Naive thymus-derived CD4-positive, alpha-beta T cell (primary cell): ENCODE data around the gene RIT1. TPM values are rescaled to one million over a fixed set of nuclear protein-coding genes. Genes with fewer than 3 reads are reported as not detected.

Source experiments
- ATAC-seq: fragments of 150-1000 bp; cut with Tn5 transposase; 2 replicates; pipeline ENCODE4 v1.10.0; 2021; ENCODE audit warnings: mild to moderate bottlenecking, moderate library complexity
- CTCF ChIA-PET: fragments of 350-600 bp; sonication (Branson Sonifier 250); formaldehyde crosslinking; loops from one replicate; lab custom pipeline; 2021; ENCODE audit warnings: antibody characterized with exemption; lab: Charles Lee
- POLR2A ChIA-PET: fragments of 350-600 bp; sonication (Branson Sonifier 250); formaldehyde crosslinking; loops from one replicate; lab custom pipeline; 2021; ENCODE audit warnings: antibody characterized with exemption, inconsistent platforms; lab: Charles Lee
- DNase-seq, 9 donors: peaks; one replicate each; pipeline versions ENCODE4 v3.0.0 to v3.0.0-alpha.2; 2020 to 2022; ENCODE audit warnings: mixed read lengths in 1 of 9
- H3K27ac ChIP-seq: one replicate; pipeline ENCODE4 v1.7.0; 2013; ENCODE audit warnings: mild to moderate bottlenecking, low read depth, low read length, moderate library complexity
- H3K27me3 ChIP-seq, 2 donors: one replicate each; pipeline ENCODE4 v1.7.0; 2013; ENCODE audit warnings: low read length in 2 of 2, mild to moderate bottlenecking in 2 of 2, moderate library complexity in 2 of 2; ENCODE audit not compliant: control insufficient read depth in 2 of 2, insufficient read depth in 2 of 2
- H3K36me3 ChIP-seq, 3 experiments: 1 replicate in 2 of 3; 2 replicates in 1 of 3; pipeline ENCODE4 v1.7.0; 2013; ENCODE audit warnings: low read length in 3 of 3, mild to moderate bottlenecking in 3 of 3, moderate library complexity in 1 of 3; ENCODE audit not compliant: insufficient read depth in 3 of 3, control insufficient read depth in 2 of 3
- H3K4me1 ChIP-seq, 2 donors: one replicate each; pipeline ENCODE4 v1.7.0; 2013; ENCODE audit warnings: low read length in 2 of 2, mild to moderate bottlenecking in 2 of 2, moderate library complexity in 1 of 2; ENCODE audit not compliant: control insufficient read depth in 2 of 2, insufficient read depth in 2 of 2
- H3K4me3 ChIP-seq: 2 replicates; pipeline ENCODE4 v1.7.0; 2013; ENCODE audit warnings: mild to moderate bottlenecking, low read length
- H3K9me3 ChIP-seq, 3 experiments: 1 replicate in 2 of 3; 2 replicates in 1 of 3; pipeline ENCODE4 v1.7.0; 2013; ENCODE audit warnings: low read length in 3 of 3; ENCODE audit not compliant: control insufficient read depth in 2 of 3
- H3K27ac Mint-ChIP-seq, 9 donors: one replicate each; pipeline ENCODE4 v1.8.0; 2020 to 2022; ENCODE audit warnings: mixed read lengths in 9 of 9, mild to moderate bottlenecking in 8 of 9, moderate library complexity in 5 of 9, inconsistent platforms in 2 of 9
- H3K27me3 Mint-ChIP-seq, 5 donors: one replicate each; pipeline ENCODE4 v1.8.0; 2021 to 2022; ENCODE audit warnings: mixed read lengths in 5 of 5, mild to moderate bottlenecking in 1 of 5
- H3K36me3 Mint-ChIP-seq, 5 donors: one replicate each; pipeline ENCODE4 v1.8.0; 2020 to 2022; ENCODE audit warnings: mixed read lengths in 5 of 5, mild to moderate bottlenecking in 3 of 5, inconsistent platforms in 1 of 5
- H3K4me1 Mint-ChIP-seq, 7 donors: one replicate each; pipeline ENCODE4 v1.8.0; 2020 to 2022; ENCODE audit warnings: mixed read lengths in 7 of 7, mild to moderate bottlenecking in 3 of 7, inconsistent platforms in 1 of 7
- H3K4me3 Mint-ChIP-seq, 10 donors: one replicate each; pipeline ENCODE4 v1.8.0; 2020 to 2022; ENCODE audit warnings: mild to moderate bottlenecking in 10 of 10, mixed read lengths in 10 of 10, moderate library complexity in 6 of 10, inconsistent platforms in 2 of 10
- H3K9me3 Mint-ChIP-seq, 11 donors: one replicate each; pipeline ENCODE4 v1.8.0; 2020 to 2022; ENCODE audit warnings: mixed read lengths in 11 of 11, mild to moderate bottlenecking in 4 of 11, inconsistent platforms in 1 of 11, moderate library complexity in 1 of 11
- intact Hi-C, 2 donors: fragments of 100-400 bp; cut with micrococcal nuclease; formaldehyde crosslinking; loops; one replicate each; pipeline ENCODE4 v1.15.1; 2023
- microRNA-seq: library from miRNA; unstranded; fragments of <30 nt; microRNA quantifications from one replicate; pipeline ENCODE4 v1.2.0, GENCODE V29; 2022; ENCODE audit warnings: borderline microRNAs expressed
- polyA plus RNA-seq, 2 donors: library from polyadenylated mRNA; unstranded; fragments of 300-500 nt; fragmentation: Illumina TruSeq; gene quantifications; one replicate each; pipeline ENCODE4 v1.2.3, GENCODE V29; 2021
- total RNA-seq, 6 experiments: library from RNA in 5 of 6; stranded (reverse) in 5 of 6; gene quantifications; 1 replicate in 5 of 6; 2 replicates in 1 of 6; pipeline ENCODE4 v1.2.3 and lab custom pipeline; 2021 to 2026

Gene RIT1
- total and polyA plus RNA-seq, 7 experiments from 2014 or later, result 19.1 to 83.9 (median 38.4) TPM

GRCh38 chr1:155856257-155856974 lies 54.7 kb downstream of the RIT1 start:
- H3K36me3 ChIP-seq, result peaks cover 0 to 33% (median 0%) of the 10 kb centered on the region in 3 experiments
- peak overlapping the region; percentile 95 to 99 (median 98) for H3K4me3 Mint-ChIP-seq
- H3K4me1 Mint-ChIP-seq, result peaks cover 8 to 68% (median 55%) of the 10 kb centered on the region in 7 donors
- no peaks in the 10 kb centered on the region for H3K9me3 Mint-ChIP-seq
- ATAC-seq (no peak), DNase-seq (no peak)
- H3K27ac ChIP-seq, result peak overlapping the region; percentile 90
- POLR2A ChIA-PET, result interaction anchor here (0.6 to 1.1 kb wide), 9 partner anchors 7 to 908 kb away, joined by 3 to 8 read pairs (median 5); partner anchors contain the start of gene ENTREP3
- no peaks in the 10 kb centered on the region for H3K9me3 ChIP-seq
- no peaks in the 10 kb centered on the region for H3K27me3 ChIP-seq
- intact Hi-C loops, result loop anchor here (2.0 to 10.0 kb wide), 9 partner anchors 109 to 1899 kb away; partner anchors contain the start of genes CLK2 (in 2 of the 2), ADAR (in 1 of the 2), ASH1L (in 1 of the 2) and CRTC2 (in 1 of the 2)
- H3K27me3 Mint-ChIP-seq, result peaks cover 0 to 12% (median 0%) of the 10 kb centered on the region in 5 donors
- CTCF ChIA-PET, result interaction anchor here (1.2 kb wide), 1 partner anchor 105 kb away, joined by 3 read pairs; no protein-coding TSS in a partner anchor
- H3K27ac Mint-ChIP-seq, result peak overlapping the region; percentile 94 to 99 (median 98)
- H3K36me3 Mint-ChIP-seq, result peaks cover 0 to 22% (median 17%) of the 10 kb centered on the region in 5 donors
- H3K4me3 ChIP-seq, result peak overlapping the region; percentile 90
- peaks cover 20 to 25% of the 10 kb centered on the region in 2 donors for H3K4me1 ChIP-seq

GRCh38 chr1:155850345-155850744 lies 60.8 kb downstream of the RIT1 start:
- H3K4me1 Mint-ChIP-seq, result peaks cover 27 to 67% (median 48%) of the 10 kb centered on the region in 7 donors
- peak overlapping the region; percentile 7 to 62 (median 35) for H3K4me3 Mint-ChIP-seq
- no peaks in the 10 kb centered on the region for H3K27me3 Mint-ChIP-seq
- H3K27ac Mint-ChIP-seq, result peak overlapping the region in 5 of 9 donors; percentile 2 to 57 (median 20)
- intact Hi-C loops, result loop anchor here in 1 of 2 donors (10.0 kb wide), 1 partner anchor 604 kb away; no protein-coding TSS in a partner anchor
- no peak for DNase-seq
- Histone ChIP-seq H3K36me3 (peaks cover 0 to 43% (median 0%) of the 10 kb centered on the region in 3 experiments), H3K27ac (no peak overlapping the region), H3K27me3 (no peaks in the 10 kb centered on the region), H3K4me3 (no peak overlapping the region), H3K4me1 (peaks cover 11% of the 10 kb centered on the region in 2 donors), H3K9me3 (no peaks in the 10 kb centered on the region)
- peaks cover 4 to 42% (median 37%) of the 10 kb centered on the region in 5 donors for H3K36me3 Mint-ChIP-seq
- no peaks in the 10 kb centered on the region for H3K9me3 Mint-ChIP-seq
- ATAC-seq, result no peak
- CTCF ChIA-PET, result no interaction called here
- POLR2A ChIA-PET, result no interaction called here

GRCh38 chr1:155847823-155848529 lies 63.2 kb downstream of the RIT1 start:
- peaks cover 44 to 79% (median 61%) of the 10 kb centered on the region in 7 donors for H3K4me1 Mint-ChIP-seq
- Histone ChIP-seq H3K4me1 (peaks cover 14 to 18% of the 10 kb centered on the region in 2 donors), H3K27me3 (no peaks in the 10 kb centered on the region), H3K4me3 (no peak overlapping the region), H3K36me3 (peaks cover 0 to 33% (median 5%) of the 10 kb centered on the region in 3 experiments), H3K9me3 (no peaks in the 10 kb centered on the region), H3K27ac (no peak overlapping the region)
- intact Hi-C loops, result loop anchor here in 1 of 2 donors (1.0 kb wide), 1 partner anchor 9 kb away; no protein-coding TSS in a partner anchor
- POLR2A ChIA-PET, result no interaction called here
- CTCF ChIA-PET, result interaction anchor here (0.6 kb wide), 1 partner anchor 12 kb away, joined by 3 read pairs; no protein-coding TSS in a partner anchor
- H3K36me3 Mint-ChIP-seq, result peaks cover 4 to 57% (median 39%) of the 10 kb centered on the region in 5 donors
- DNase-seq (no peak), ATAC-seq (no peak)
- H3K4me3 Mint-ChIP-seq, result peak overlapping the region; percentile 6 to 66 (median 41)
- H3K9me3 Mint-ChIP-seq, result no peaks in the 10 kb centered on the region
- no peaks in the 10 kb centered on the region for H3K27me3 Mint-ChIP-seq
- H3K27ac Mint-ChIP-seq, result peak overlapping the region in 8 of 9 donors; percentile 0 to 85 (median 48)

Small RNA genes lying within 50 kb of the gene (microRNA-seq; reads per million reads assigned to microRNA genes)
- not detected for gene MIR6738

Other genes with a start within 250 kb of the RIT1 start
- gene YY1AP1, start 222.6 kb downstream of the RIT1 start, total RNA-seq, result 100 to 1,000 TPM in 2 of 5 experiments, 10 to 100 TPM in 3; 81.2 to 130 (median 88.2) TPM
- gene YY1AP1, start 222.6 kb downstream of the RIT1 start, polyA plus RNA-seq, result 10 to 100 TPM; 37.4 to 59.3 TPM
- gene DAP3, start 222.3 kb downstream of the RIT1 start, total RNA-seq, result 100 to 1,000 TPM; 112 to 155 (median 145) TPM
- gene DAP3, start 222.3 kb downstream of the RIT1 start, polyA plus RNA-seq, result 100 to 1,000 TPM; 111 to 135 TPM
- 100 to 1,000 TPM in 4 of 5 experiments, 10 to 100 TPM in 1; 87.2 to 138 (median 106) TPM for gene GON4L, start 54.1 kb downstream of the RIT1 start, total RNA-seq
- gene GON4L, start 54.1 kb downstream of the RIT1 start, polyA plus RNA-seq, result 10 to 100 TPM; 25.4 to 40.5 TPM
- gene SYT11, start 51.8 kb downstream of the RIT1 start, total RNA-seq, result 10 to 100 TPM in 2 of 5 experiments, 1 to 10 TPM in 3; 1.4 to 22.9 (median 2.7) TPM
- under 1 TPM; 0.39 to 0.48 TPM for gene SYT11, start 51.8 kb downstream of the RIT1 start, polyA plus RNA-seq
- gene KHDC4, start 23.1 kb upstream of the RIT1 start, total RNA-seq, result 100 to 1,000 TPM in 2 of 5 experiments, 10 to 100 TPM in 3; 64.6 to 117 (median 79.8) TPM
- gene KHDC4, start 23.1 kb upstream of the RIT1 start, polyA plus RNA-seq, result 1 to 10 TPM; 8.1 to 9.3 TPM
- gene RXFP4, start 30.3 kb upstream of the RIT1 start, total RNA-seq, result not detected
- 1 to 10 TPM in 1 of 2 donors, under 1 TPM in 1; 0.60 to 1.3 TPM for gene RXFP4, start 30.3 kb upstream of the RIT1 start, polyA plus RNA-seq
- 100 to 1,000 TPM; 108 to 236 (median 182) TPM for gene ARHGEF2, start 67.2 kb upstream of the RIT1 start, total RNA-seq
- gene ARHGEF2, start 67.2 kb upstream of the RIT1 start, polyA plus RNA-seq, result 10 to 100 TPM; 17.0 to 28.5 TPM
- gene SSR2, start 109.6 kb upstream of the RIT1 start, total RNA-seq, result 100 to 1,000 TPM; 207 to 278 (median 256) TPM
- 100 to 1,000 TPM; 366 to 393 TPM for gene SSR2, start 109.6 kb upstream of the RIT1 start, polyA plus RNA-seq
- 10 to 100 TPM; 16.2 to 37.6 (median 31.3) TPM for gene UBQLN4, start 142.4 kb upstream of the RIT1 start, total RNA-seq
- gene UBQLN4, start 142.4 kb upstream of the RIT1 start, polyA plus RNA-seq, result 1 to 10 TPM; 6.7 to 9.9 TPM
- gene LAMTOR2, start 143.4 kb upstream of the RIT1 start, total RNA-seq, result 10 to 100 TPM; 13.3 to 66.1 (median 27.9) TPM
- gene LAMTOR2, start 143.4 kb upstream of the RIT1 start, polyA plus RNA-seq, result 10 to 100 TPM; 90.1 to 97.9 TPM
- 1 to 10 TPM in 4 of 5 experiments, not detected in 1; 1.1 to 2.7 (median 2.2) TPM for gene RAB25, start 149.8 kb upstream of the RIT1 start, total RNA-seq
- gene RAB25, start 149.8 kb upstream of the RIT1 start, polyA plus RNA-seq, result 1 to 10 TPM; 1.5 to 1.8 TPM
- gene MEX3A, start 171.1 kb upstream of the RIT1 start, total RNA-seq, result under 1 TPM in 4 of 5 experiments, not detected in 1; 0.05 to 0.15 (median 0.13) TPM
- not detected for gene MEX3A, start 171.1 kb upstream of the RIT1 start, polyA plus RNA-seq
- gene LMNA, start 203.4 kb upstream of the RIT1 start, total RNA-seq, result 100 to 1,000 TPM in 2 of 5 experiments, 10 to 100 TPM in 1, 1 to 10 TPM in 2; 5.5 to 470 (median 18.0) TPM
- under 1 TPM in 1 of 2 donors, not detected in 1; 0.20 TPM for gene LMNA, start 203.4 kb upstream of the RIT1 start, polyA plus RNA-seq
- 10 to 100 TPM in 1 of 5 experiments, 1 to 10 TPM in 4; 1.8 to 48.6 (median 3.8) TPM for gene SEMA4A, start 242.2 kb upstream of the RIT1 start, total RNA-seq
- gene SEMA4A, start 242.2 kb upstream of the RIT1 start, polyA plus RNA-seq, result under 1 TPM; 0.06 to 0.24 TPM